Stimulated activated CD4-positive, alpha-beta T cell treated with anti-CD3 and anti-CD28 coated beads, Interleukin-4, amount 100 ng/mL, for 48 hours (primary cell): ENCODE data around the gene IL5RA.

Experiments
- DNase-seq, 2 donors: peaks; one replicate each; pipeline ENCODE4 v3.0.0-alpha.2; 2020; ENCODE audit warnings: low read depth in 2 of 2

The IL5RA gene

DNA sequence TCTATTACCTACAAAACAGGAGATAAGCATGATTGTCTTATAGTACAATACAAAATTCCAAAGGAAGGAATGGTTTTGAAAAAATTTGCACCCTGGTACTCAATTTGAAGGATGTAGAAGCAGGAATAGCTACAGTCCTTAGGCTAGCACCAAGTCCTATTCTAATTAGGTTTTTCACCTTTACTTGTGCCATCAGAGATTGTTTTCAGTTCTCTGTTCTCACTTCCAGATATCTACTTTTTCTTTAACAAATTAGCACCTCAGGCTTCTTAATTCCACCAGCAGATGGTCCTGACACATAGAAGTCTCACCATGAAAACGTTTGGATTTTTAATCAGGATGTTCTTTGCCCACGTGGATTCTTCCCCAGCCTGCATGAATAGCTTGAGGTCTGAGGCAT is 43.8 kb downstream of the IL5RA start:
- DNase-seq, result no peak

DNA sequence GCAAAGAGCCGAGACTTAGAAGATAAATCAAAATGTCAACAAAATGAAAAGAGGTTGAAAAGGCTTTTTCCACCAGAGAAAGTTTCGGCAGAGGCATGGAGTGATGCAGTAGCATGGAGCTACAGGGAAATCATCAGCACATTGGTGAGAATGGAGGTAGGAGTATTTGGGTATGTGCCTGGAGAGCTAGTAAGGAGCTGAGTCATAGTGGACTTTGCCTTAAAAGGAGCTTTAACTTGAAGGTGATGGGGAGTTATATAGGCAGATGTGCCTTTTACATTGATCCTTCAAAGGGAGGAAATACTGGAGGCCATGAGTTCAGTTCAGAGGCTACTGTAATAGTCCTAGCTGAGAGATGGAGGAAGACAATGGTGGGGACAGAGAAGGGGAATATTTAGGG is 44.3 kb downstream of the IL5RA start:
- no peak for DNase-seq

DNA sequence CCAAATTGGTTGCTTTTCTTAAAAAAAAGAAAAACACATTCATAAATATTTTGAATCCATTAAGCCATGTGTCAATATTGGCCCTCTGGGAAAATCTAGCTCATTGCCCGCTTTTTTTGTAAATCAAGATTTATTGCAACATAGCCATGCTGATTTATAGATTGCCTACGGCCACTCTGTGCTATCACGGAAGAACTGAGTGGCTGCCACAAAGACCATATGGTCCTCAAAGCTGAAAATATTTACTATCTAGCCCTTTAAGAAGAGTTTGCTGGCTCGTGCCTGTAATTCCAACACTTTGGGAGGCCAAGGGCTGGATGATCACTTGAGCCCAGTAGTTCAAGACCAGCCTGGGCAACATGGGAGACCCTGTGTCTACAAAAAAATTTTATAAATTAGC is 45.9 kb downstream of the IL5RA start:
- DNase-seq, result no peak

DNA sequence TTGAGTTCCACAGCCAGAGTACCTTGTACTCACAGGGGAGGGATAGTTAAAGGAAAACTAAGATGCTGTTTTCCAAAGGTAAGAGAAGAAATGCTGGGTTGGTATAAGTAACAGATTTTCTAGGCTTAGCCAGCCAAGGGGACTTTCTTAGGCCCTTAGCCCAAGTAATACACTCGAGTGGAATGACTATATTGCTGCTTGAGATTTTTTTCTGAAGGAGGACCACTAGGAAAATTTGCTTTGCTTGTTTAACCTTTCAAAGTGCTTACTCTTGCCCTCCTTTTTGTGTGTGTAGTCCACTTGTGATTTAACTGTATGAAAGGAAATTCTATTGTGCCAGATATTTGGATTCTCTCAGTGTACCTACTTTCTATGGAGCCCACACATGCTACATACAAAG is 50.5 kb downstream of the IL5RA start:
- DNase-seq, result no peak

DNA sequence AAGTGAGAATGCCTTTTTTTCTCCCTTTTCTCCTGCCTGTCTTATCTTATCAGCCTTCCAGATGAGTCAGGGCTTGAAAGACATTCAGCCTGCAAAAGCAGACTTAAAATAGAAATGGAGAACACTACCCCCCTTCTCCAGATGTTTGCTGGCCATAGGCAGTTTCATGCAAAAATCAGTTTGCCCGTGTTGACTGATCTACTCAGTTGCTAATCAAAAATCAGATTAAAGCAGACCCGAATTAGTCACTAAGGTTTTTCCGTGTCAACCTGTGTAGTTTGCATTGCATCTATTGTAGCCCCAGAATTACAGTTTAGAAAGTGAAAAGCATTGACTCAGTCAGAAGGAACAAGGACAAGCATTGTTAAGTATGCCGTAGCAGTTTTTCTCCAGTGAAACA is 56.2 kb downstream of the IL5RA start:
- no peak for DNase-seq

DNA sequence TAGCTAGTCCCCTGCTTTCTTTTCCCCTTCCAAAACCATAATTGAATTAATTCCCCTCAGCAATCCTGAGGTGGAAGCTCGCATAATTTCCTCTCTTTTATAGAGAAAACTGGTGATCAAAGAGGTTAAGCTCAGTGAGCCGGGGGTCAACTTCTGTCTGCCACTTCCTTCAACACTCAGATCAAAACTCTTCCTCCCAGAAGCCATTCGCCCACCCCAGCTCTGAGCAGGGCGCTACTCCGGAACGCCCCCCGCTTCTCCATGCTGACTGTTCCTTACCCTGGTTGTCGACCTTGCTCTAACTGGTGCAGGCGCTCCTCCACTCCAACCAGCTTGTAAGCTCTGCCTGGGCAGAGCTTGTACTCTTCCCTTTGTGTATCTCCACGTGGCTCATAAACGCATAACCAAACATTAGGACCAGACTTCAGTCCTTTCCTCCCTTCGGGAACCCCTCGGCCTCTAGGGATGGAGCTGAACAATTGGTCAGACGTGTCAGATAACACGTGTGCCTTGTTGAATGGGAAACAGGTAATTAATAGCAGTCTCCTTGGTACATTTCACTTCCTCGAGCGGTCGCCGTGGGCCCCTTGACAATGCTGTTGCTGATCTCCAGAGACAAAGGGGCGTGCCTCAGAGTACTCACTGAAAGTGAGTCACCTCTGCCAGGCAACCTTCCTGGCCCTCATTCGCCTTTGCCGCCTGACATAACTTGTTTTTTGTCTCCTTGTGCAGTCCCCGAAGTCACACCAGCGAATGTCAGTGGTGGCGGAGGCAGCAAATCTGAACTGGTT is 71.8 kb downstream of the IL5RA start:
- DNase-seq, result no peak

DNA sequence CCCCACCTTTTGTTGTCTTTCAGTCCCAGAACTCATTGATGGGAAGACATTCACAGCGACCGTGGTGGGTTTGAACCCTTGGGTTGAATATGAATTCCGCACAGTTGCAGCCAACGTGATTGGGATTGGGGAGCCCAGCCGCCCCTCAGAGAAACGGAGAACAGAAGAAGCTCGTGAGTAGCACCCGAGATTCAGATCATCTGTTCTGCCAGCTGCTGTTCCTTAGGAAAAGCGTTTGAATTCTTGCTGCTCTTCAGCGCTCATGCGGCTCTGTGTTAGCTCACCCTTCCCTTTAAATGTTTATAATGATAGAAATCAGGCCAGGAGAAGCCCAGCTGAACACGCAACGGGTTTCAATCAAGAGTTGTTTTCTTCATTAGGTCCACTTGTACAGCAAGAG is 73.0 kb downstream of the IL5RA start:
- no peak for DNase-seq

DNA sequence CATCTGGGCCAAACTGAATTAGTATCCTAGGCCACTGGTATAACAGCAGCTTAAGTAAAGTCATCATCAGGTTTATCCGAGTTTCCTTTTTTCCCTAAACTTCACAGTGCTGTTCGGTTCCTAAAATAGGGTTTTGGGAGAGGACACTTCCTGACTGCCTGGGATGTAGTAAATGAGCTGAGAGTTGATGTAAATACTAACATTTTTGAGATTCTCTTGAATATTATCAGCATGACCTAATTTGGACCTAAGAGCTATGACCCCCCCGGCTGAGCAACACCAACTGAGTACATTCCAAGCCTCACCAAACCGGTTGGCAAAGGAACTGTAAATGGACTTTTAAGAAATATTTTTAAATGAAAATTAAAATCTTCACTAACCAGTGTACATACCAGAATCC is 78.8 kb downstream of the IL5RA start:
- no peak for DNase-seq

DNA sequence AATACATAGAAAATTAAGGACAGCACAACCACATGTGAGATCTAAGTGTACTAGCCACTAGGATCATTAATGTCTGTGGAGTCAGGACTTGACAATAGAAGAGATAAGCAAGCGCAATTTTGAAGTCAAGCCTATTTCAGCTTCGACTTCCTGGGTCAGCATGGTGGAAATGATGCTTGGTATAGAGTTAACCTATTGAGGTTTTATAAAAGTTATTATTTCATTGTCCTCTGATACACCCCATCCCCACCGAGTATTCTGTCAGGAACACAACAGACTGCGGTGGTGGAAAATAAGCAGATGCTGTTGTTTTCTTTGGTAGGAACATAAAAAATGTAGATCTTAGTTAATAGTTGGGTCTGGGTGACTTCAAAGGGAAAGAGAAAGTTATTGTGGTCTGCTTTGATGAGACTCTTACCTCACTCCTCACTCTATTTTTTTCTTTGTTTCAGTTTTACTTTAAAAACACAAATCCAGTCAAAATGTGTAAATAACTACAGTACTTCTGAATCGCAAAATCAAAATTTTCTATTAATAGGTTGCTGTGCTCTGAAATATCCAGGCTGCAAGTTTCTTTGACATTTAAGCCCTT is 82.1 kb downstream of the IL5RA start:
- no peak for DNase-seq

DNA sequence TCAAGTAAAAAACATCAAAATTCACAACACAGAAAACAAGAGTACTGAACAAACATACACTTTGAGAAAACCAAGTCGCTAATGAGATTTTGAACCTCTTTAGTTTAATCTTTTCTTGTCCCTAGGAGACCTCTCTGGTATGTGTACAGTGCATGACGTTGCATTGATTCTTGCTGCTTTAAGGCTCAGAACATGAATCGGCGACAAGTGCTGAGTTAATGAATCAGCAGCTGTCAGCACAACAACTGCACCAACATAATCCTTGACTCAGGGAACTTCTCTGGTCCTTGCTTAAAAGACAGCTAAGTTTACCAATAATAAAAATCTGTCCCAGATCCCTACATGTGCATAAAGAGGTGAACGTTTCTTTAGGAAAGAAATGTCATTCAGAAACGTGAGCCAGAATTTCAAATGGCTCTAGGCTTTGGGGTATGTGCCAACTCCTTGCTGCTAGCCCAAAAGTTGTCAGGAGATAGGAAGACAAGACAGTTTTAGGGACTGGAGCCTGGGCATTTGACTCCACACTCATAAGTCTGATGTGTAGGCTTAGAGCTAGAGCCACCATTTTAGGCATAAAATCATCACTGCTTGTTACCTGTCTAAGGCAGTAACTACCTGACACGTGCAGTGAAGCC is 86.9 kb downstream of the IL5RA start:
- no peak for DNase-seq

DNA sequence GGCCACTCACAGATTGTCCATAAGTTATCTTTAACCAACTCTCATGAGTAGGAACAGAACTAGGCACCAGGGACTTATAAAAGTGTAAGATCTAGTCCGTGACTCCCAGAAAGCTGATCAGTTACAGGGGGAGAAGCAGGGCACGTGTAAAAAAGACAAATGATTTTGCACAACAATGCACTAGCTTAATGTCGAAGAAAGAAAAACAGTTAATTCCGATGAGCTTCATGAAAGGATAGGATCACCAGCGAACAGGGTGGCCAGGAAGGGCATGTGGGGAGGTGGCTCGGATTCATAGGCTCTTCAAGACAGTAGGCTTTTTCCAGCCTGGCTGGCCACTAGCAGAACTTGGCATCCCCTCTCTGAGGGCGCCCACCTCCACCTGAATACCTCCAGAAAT is 90.0 kb downstream of the IL5RA start:
- no peak for DNase-seq
